ENCODE results near the gene NFE2L1.

NFE2L1 gene

GRCh38 chr17:48044851-48045250 is 3.3 kb upstream of the NFE2L1 start:
- Histone ChIP-seq H3K36me3 (replicated peaks; ENCODE audit: low read depth, low read length) (peaks cover 7% of the 10 kb centered on the region), H3K27me3 (ENCODE audit: low read depth, low read length) (no peaks in the 10 kb centered on the region), H3K4me2 (ENCODE audit: low read length) (no peak overlapping the region), H4K20me1 (ENCODE audit: insufficient read depth, low read length) (peaks cover 3% of the 10 kb centered on the region; the same call in 1 of the 2 replicates), H3K4me1 (ENCODE audit: low read length) (peaks cover 12% of the 10 kb centered on the region), H3K9ac (ENCODE audit: low read length) (no peak overlapping the region), H3K79me2 (ENCODE audit: low read length) (peaks cover 34% of the 10 kb centered on the region), H3K4me3 (ENCODE audit: low read length) (no peak overlapping the region), H3K27ac (ENCODE audit: low read length) (no peak overlapping the region), H2AFZ (ENCODE audit: low read depth, low read length) (no peak overlapping the region), H3K9me3 (ENCODE audit: insufficient read depth, low read length) (no peaks in the 10 kb centered on the region)
- no peak for TF ChIP-seq CTCF (IDR thresholded peaks at IDR 0.05; ENCODE audit: low read depth, low read length)
- TF ChIP-seq EZH2phosphoT487 (IDR thresholded peaks at IDR 0.05; ENCODE audit: low read depth): no peak

GRCh38 chr17:48045316-48046001 is 2.7 kb upstream of the NFE2L1 start:
- no peak for TF ChIP-seq EZH2phosphoT487 (IDR thresholded peaks at IDR 0.05; ENCODE audit: low read depth)
- Histone ChIP-seq H3K4me1 (ENCODE audit: low read length) (peaks cover 16% of the 10 kb centered on the region), H3K79me2 (ENCODE audit: low read length) (peaks cover 41% of the 10 kb centered on the region), H2AFZ (ENCODE audit: low read depth, low read length) (no peak overlapping the region), H3K27me3 (ENCODE audit: low read depth, low read length) (no peaks in the 10 kb centered on the region), H3K27ac (ENCODE audit: low read length) (no peak overlapping the region), H3K9ac (ENCODE audit: low read length) (no peak overlapping the region), H3K9me3 (ENCODE audit: insufficient read depth, low read length) (no peaks in the 10 kb centered on the region), H3K4me2 (ENCODE audit: low read length) (no peak overlapping the region), H4K20me1 (ENCODE audit: insufficient read depth, low read length) (peaks cover 5% of the 10 kb centered on the region; the same call in 1 of the 2 replicates), H3K4me3 (ENCODE audit: low read length) (no peak overlapping the region), H3K36me3 (replicated peaks; ENCODE audit: low read depth, low read length) (peaks cover 8% of the 10 kb centered on the region)

GRCh38 chr17:48046296-48046695 is 1.9 kb upstream of the NFE2L1 start:
- peak overlapping the region; percentile 89 for H3K4me2 ChIP-seq (ENCODE audit: low read length)
- TF ChIP-seq CTCF (IDR thresholded peaks at IDR 0.05; ENCODE audit: low read depth, low read length): no peak
- no peak for TF ChIP-seq EZH2phosphoT487 (IDR thresholded peaks at IDR 0.05; ENCODE audit: low read depth)
- H3K79me2 ChIP-seq (ENCODE audit: low read length): peaks cover 49% of the 10 kb centered on the region
- H3K36me3 ChIP-seq (replicated peaks; ENCODE audit: low read depth, low read length): peaks cover 16% of the 10 kb centered on the region
- H3K4me1 ChIP-seq (ENCODE audit: low read length): peaks cover 18% of the 10 kb centered on the region
- H2AFZ ChIP-seq (ENCODE audit: low read depth, low read length): no peak overlapping the region
- H3K4me3 ChIP-seq (ENCODE audit: low read length): peak overlapping the region; percentile 82
- no peaks in the 10 kb centered on the region for H3K9me3 ChIP-seq (ENCODE audit: insufficient read depth, low read length)
- no peak overlapping the region for H3K27ac ChIP-seq (ENCODE audit: low read length)
- H3K9ac ChIP-seq (ENCODE audit: low read length): peak overlapping the region; percentile 84; the same call in 1 of the 2 replicates
- H3K27me3 ChIP-seq (ENCODE audit: low read depth, low read length): no peaks in the 10 kb centered on the region
- H4K20me1 ChIP-seq (ENCODE audit: insufficient read depth, low read length): peaks cover 5% of the 10 kb centered on the region; the same call in 1 of the 2 replicates

GRCh38 chr17:48047113-48047740 is 932 bp upstream of the NFE2L1 start:
- H3K4me1 ChIP-seq (ENCODE audit: low read length): peaks cover 22% of the 10 kb centered on the region
- peak overlapping the region; percentile 89 for H3K4me2 ChIP-seq (ENCODE audit: low read length)
- H4K20me1 ChIP-seq (ENCODE audit: insufficient read depth, low read length): peaks cover 11% of the 10 kb centered on the region; the same call in 1 of the 2 replicates
- H2AFZ ChIP-seq (ENCODE audit: low read depth, low read length): peak overlapping the region; percentile 75; the same call in 1 of the 2 replicates
- H3K27ac ChIP-seq (ENCODE audit: low read length): peak overlapping the region; percentile 85
- H3K79me2 ChIP-seq (ENCODE audit: low read length): peaks cover 58% of the 10 kb centered on the region
- TF ChIP-seq EZH2phosphoT487 (IDR thresholded peaks at IDR 0.05; ENCODE audit: low read depth) (no peak), CTCF (IDR thresholded peaks at IDR 0.05; ENCODE audit: low read depth, low read length) (no peak)
- H3K9ac ChIP-seq (ENCODE audit: low read length): peak overlapping the region; percentile 84
- H3K27me3 ChIP-seq (ENCODE audit: low read depth, low read length): no peaks in the 10 kb centered on the region
- H3K36me3 ChIP-seq (replicated peaks; ENCODE audit: low read depth, low read length): peaks cover 26% of the 10 kb centered on the region
- H3K4me3 ChIP-seq (ENCODE audit: low read length): peak overlapping the region; percentile 82
- no peaks in the 10 kb centered on the region for H3K9me3 ChIP-seq (ENCODE audit: insufficient read depth, low read length)

All from OCI-LY3 (cell line).